VCaP (cell line): Measurements from ENCODE around the gene RPAP2.
"Not testable (repeated sequence)": the region's sequence is repeated elsewhere in the genome, so short reads cannot be mapped to it uniquely, and the experiment has no call there.

Source experiments
- H3K27ac ChIP-seq: fragments of 450-650 bp; 2 replicates; pipeline ENCODE4 v1.5.1; 2017
- CTCF ChIP-seq: fragments of 450-650 bp; conservative IDR thresholded peaks from 2 replicates; pipeline ENCODE4 v1.5.1; 2017; ENCODE audit warnings: mild to moderate bottlenecking, moderate library complexity

RPAP2 gene

GRCh38 chr1:92411511-92411910, 112.7 kb downstream of the RPAP2 start:
- TF ChIP-seq CTCF: no peak
- H3K27ac ChIP-seq: no peak overlapping the region; the same call in 1 of the 2 replicates

- no peak for TF ChIP-seq CTCF
- no peak overlapping the region for H3K27ac ChIP-seq
Measured at GRCh38 chr1:92419642-92420041, 120.8 kb downstream of the RPAP2 start.

- no peak overlapping the region for H3K27ac ChIP-seq
- TF ChIP-seq CTCF: no peak
Measured at GRCh38 chr1:92424381-92424780, 125.5 kb downstream of the RPAP2 start.

- no peak overlapping the region for H3K27ac ChIP-seq
- TF ChIP-seq CTCF: no peak
Measured at GRCh38 chr1:92425617-92426016, 126.8 kb downstream of the RPAP2 start.

GRCh38 chr1:92430030-92430429, 131.2 kb downstream of the RPAP2 start:
- H3K27ac ChIP-seq: no peak overlapping the region
- TF ChIP-seq CTCF: no peak

- not testable (repeated sequence) for H3K27ac ChIP-seq
Measured at GRCh38 chr1:92434572-92434971, 135.7 kb downstream of the RPAP2 start.

- TF ChIP-seq CTCF: no peak
- H3K27ac ChIP-seq: no peak overlapping the region
Measured at GRCh38 chr1:92439291-92439690, 140.4 kb downstream of the RPAP2 start.

- no peak for TF ChIP-seq CTCF
- H3K27ac ChIP-seq: no peak overlapping the region
Measured at GRCh38 chr1:92441316-92441696, 142.4 kb downstream of the RPAP2 start.
